ENCODE results near the gene POLR3A.

POLR3A gene

GRCh38 chr10:77946084-77946483, 83.2 kb downstream of the POLR3A start:
- no peak for TF ChIP-seq CTCF (IDR thresholded peaks at IDR 0.05; ENCODE audit: low read depth, low read length)
- H3K4me3 ChIP-seq (ENCODE audit: low read depth, low read length), result no peak overlapping the region

- no peak overlapping the region for H3K4me3 ChIP-seq (ENCODE audit: low read depth, low read length)
- no peak for TF ChIP-seq CTCF (IDR thresholded peaks at IDR 0.05; ENCODE audit: low read depth, low read length)
These were observed 84.8 kb downstream of the POLR3A start for GRCh38 chr10:77944519-77944918.

- H3K4me3 ChIP-seq (ENCODE audit: low read depth, low read length), result no peak overlapping the region
- TF ChIP-seq CTCF (IDR thresholded peaks at IDR 0.05; ENCODE audit: low read depth, low read length), result no peak
These were observed 86.0 kb downstream of the POLR3A start for GRCh38 chr10:77943121-77943901.

- no peak for TF ChIP-seq CTCF (IDR thresholded peaks at IDR 0.05; ENCODE audit: low read depth, low read length)
- no peak overlapping the region for H3K4me3 ChIP-seq (ENCODE audit: low read depth, low read length)
These were observed 87.5 kb downstream of the POLR3A start for GRCh38 chr10:77941790-77942189.

- TF ChIP-seq CTCF (IDR thresholded peaks at IDR 0.05; ENCODE audit: low read depth, low read length), result no peak
- H3K4me3 ChIP-seq (ENCODE audit: low read depth, low read length), result no peak overlapping the region
These were observed 88.7 kb downstream of the POLR3A start for GRCh38 chr10:77940627-77941026.

- TF ChIP-seq CTCF (IDR thresholded peaks at IDR 0.05; ENCODE audit: low read depth, low read length), result no peak
- no peak overlapping the region for H3K4me3 ChIP-seq (ENCODE audit: low read depth, low read length)
These were observed 89.1 kb downstream of the POLR3A start for GRCh38 chr10:77940225-77940624.

GRCh38 chr10:77939561-77940001, 89.7 kb downstream of the POLR3A start:
- no peak overlapping the region for H3K4me3 ChIP-seq (ENCODE audit: low read depth, low read length)
- no peak for TF ChIP-seq CTCF (IDR thresholded peaks at IDR 0.05; ENCODE audit: low read depth, low read length)

All from WI38 (cell line).